Nephron progenitor cell (in vitro differentiated cells): ENCODE results near the gene ITPR1.

ENCODE experiments used
- DNase-seq: peaks from one replicate; pipeline ENCODE4 v3.0.0; 2021
- H3K27ac Mint-ChIP-seq: 2 replicates; pipeline ENCODE4 v1.8.0; 2021; ENCODE audit warnings: mild to moderate bottlenecking, moderate library complexity, mixed read lengths
- H3K27me3 Mint-ChIP-seq: 2 replicates; pipeline ENCODE4 v1.8.0; 2021; ENCODE audit warnings: mild to moderate bottlenecking, low read depth, mixed read lengths; ENCODE audit not compliant: poor library complexity
- H3K36me3 Mint-ChIP-seq: 2 replicates; pipeline ENCODE4 v1.8.0; 2021; ENCODE audit warnings: low read depth, mixed read lengths
- H3K4me1 Mint-ChIP-seq: 2 replicates; pipeline ENCODE4 v1.8.0; 2021; ENCODE audit warnings: mixed read lengths
- H3K4me3 Mint-ChIP-seq: 2 replicates; pipeline ENCODE4 v1.8.0; 2021; ENCODE audit warnings: mild to moderate bottlenecking, moderate library complexity, mixed read lengths
- H3K9me3 Mint-ChIP-seq: 2 replicates; pipeline ENCODE4 v1.8.0; 2021; ENCODE audit warnings: mild to moderate bottlenecking, moderate library complexity, mixed read lengths
- CTCF ChIP-seq: fragments of 200-600 bp; sonication (generic); IDR thresholded peaks from 2 replicates; pipeline ENCODE4 v1.5.0; 2021; ENCODE audit warnings: antibody characterized with exemption

Gene ITPR1

GRCh38 chr3:4474683-4475490, 18.3 kb upstream of the ITPR1 start:
- H3K36me3 Mint-ChIP-seq = no peaks in the 10 kb centered on the region
- no peak for DNase-seq
- H3K4me3 Mint-ChIP-seq = no peak overlapping the region
- H3K4me1 Mint-ChIP-seq = peaks cover 16% of the 10 kb centered on the region
- peaks cover 3% of the 10 kb centered on the region for H3K9me3 Mint-ChIP-seq
- H3K27ac Mint-ChIP-seq = peak overlapping the region; percentile 90
- TF ChIP-seq CTCF = no peak
- H3K27me3 Mint-ChIP-seq = peaks cover 18% of the 10 kb centered on the region

GRCh38 chr3:4475804-4476203, 17.3 kb upstream of the ITPR1 start:
- Mint-ChIP-seq H3K27me3 (peaks cover 20% of the 10 kb centered on the region), H3K36me3 (no peaks in the 10 kb centered on the region)

GRCh38 chr3:4476496-4476895, 16.7 kb upstream of the ITPR1 start:
- peaks cover 3% of the 10 kb centered on the region for H3K9me3 Mint-ChIP-seq
- H3K4me3 Mint-ChIP-seq = no peak overlapping the region
- H3K27me3 Mint-ChIP-seq = peaks cover 20% of the 10 kb centered on the region
- TF ChIP-seq CTCF = no peak
- DNase-seq = no peak
- peaks cover 11% of the 10 kb centered on the region for H3K4me1 Mint-ChIP-seq
- no peak overlapping the region for H3K27ac Mint-ChIP-seq
- no peaks in the 10 kb centered on the region for H3K36me3 Mint-ChIP-seq

More at GRCh38 chr3:4475804-4476203, 17.3 kb upstream of the ITPR1 start:
- H3K4me3 Mint-ChIP-seq = no peak overlapping the region
- H3K27ac Mint-ChIP-seq = no peak overlapping the region
- TF ChIP-seq CTCF = no peak
- H3K9me3 Mint-ChIP-seq = peaks cover 3% of the 10 kb centered on the region
- no peak for DNase-seq
- H3K4me1 Mint-ChIP-seq = peaks cover 11% of the 10 kb centered on the region

- Mint-ChIP-seq H3K27me3 (peaks cover 20% of the 10 kb centered on the region), H3K9me3 (peaks cover 3% of the 10 kb centered on the region), H3K27ac (no peak overlapping the region), H3K4me3 (no peak overlapping the region), H3K4me1 (peaks cover 11% of the 10 kb centered on the region), H3K36me3 (no peaks in the 10 kb centered on the region)
- no peak for TF ChIP-seq CTCF
- DNase-seq = no peak
Measured at GRCh38 chr3:4478261-4478660, 14.9 kb upstream of the ITPR1 start.

- TF ChIP-seq CTCF = no peak
- peaks cover 49% of the 10 kb centered on the region for H3K4me1 Mint-ChIP-seq
- DNase-seq = no peak
- peaks cover 14% of the 10 kb centered on the region for H3K36me3 Mint-ChIP-seq
- H3K27ac Mint-ChIP-seq = peak overlapping the region; percentile 91
- peak overlapping the region; percentile 97 for H3K4me3 Mint-ChIP-seq
- peaks cover 3% of the 10 kb centered on the region for H3K27me3 Mint-ChIP-seq
- H3K9me3 Mint-ChIP-seq = no peaks in the 10 kb centered on the region
Measured at GRCh38 chr3:4491855-4492207, 1.3 kb upstream of the ITPR1 start.
